ENCODE results near the gene DNAJC17. TPM values are rescaled to one million over a fixed set of nuclear protein-coding genes. Genes with fewer than 3 reads are reported as not detected.

The DNAJC17 gene
- polyA plus RNA-seq, 2 donors = 51.3 to 88.1 TPM

- Histone ChIP-seq H3K36me3 (ENCODE audit: control insufficient read depth in 2 of 2, insufficient read depth in 2 of 2, low read length in 1 of 2) (peaks cover 0 to 5% of the 10 kb centered on the region in 2 donors), H3K4me3 (ENCODE audit: low read depth in 1 of 2, low read length in 2 of 2) (no peak overlapping the region), H3K27me3 (ENCODE audit: control insufficient read depth in 1 of 2, insufficient read depth in 2 of 2, low read length in 2 of 2) (no peaks in the 10 kb centered on the region), H3K9me3 (ENCODE audit: control insufficient read depth in 2 of 2, insufficient read depth in 1 of 2, low read depth in 1 of 2, low read length in 1 of 2) (no peaks in the 10 kb centered on the region), H3K4me1 (ENCODE audit: control insufficient read depth in 2 of 2, insufficient read depth in 2 of 2, low read length in 1 of 2) (no peaks in the 10 kb centered on the region), H3K27ac (ENCODE audit: low read depth in 2 of 2, low read length in 1 of 2) (no peak overlapping the region)
- WGBS, 2 donors = 72 to 74% methylated on average over 7 of the region's 7 CpGs
Observed at GRCh38 chr15:40819048-40819447, 11.8 kb upstream of the DNAJC17 start.

- no peaks in the 10 kb centered on the region for H3K4me1 ChIP-seq (ENCODE audit: control insufficient read depth in 2 of 2, insufficient read depth in 2 of 2, low read length in 1 of 2)
- H3K36me3 ChIP-seq (ENCODE audit: control insufficient read depth in 2 of 2, insufficient read depth in 2 of 2, low read length in 1 of 2) = peaks cover 0 to 26% of the 10 kb centered on the region in 2 donors
- H3K4me3 ChIP-seq (ENCODE audit: low read depth in 1 of 2, low read length in 2 of 2) = no peak overlapping the region
- no peaks in the 10 kb centered on the region for H3K27me3 ChIP-seq (ENCODE audit: control insufficient read depth in 1 of 2, insufficient read depth in 2 of 2, low read length in 2 of 2)
- H3K9me3 ChIP-seq (ENCODE audit: control insufficient read depth in 2 of 2, insufficient read depth in 1 of 2, low read depth in 1 of 2, low read length in 1 of 2) = no peaks in the 10 kb centered on the region
- no peak overlapping the region for H3K27ac ChIP-seq (ENCODE audit: low read depth in 2 of 2, low read length in 1 of 2)
- 73 to 88% methylated on average over 4 of the region's 4 CpGs for WGBS, 2 donors
Observed at GRCh38 chr15:40815042-40815698, 7.9 kb upstream of the DNAJC17 start.

- 95 to 96% methylated on average over 12 of the region's 12 CpGs for WGBS, 2 donors
- Histone ChIP-seq H3K4me1 (ENCODE audit: control insufficient read depth in 2 of 2, insufficient read depth in 2 of 2, low read length in 1 of 2) (peaks cover 0 to 2% of the 10 kb centered on the region in 2 donors), H3K36me3 (ENCODE audit: control insufficient read depth in 2 of 2, insufficient read depth in 2 of 2, low read length in 1 of 2) (peaks cover 3 to 37% of the 10 kb centered on the region in 2 donors), H3K27me3 (ENCODE audit: control insufficient read depth in 1 of 2, insufficient read depth in 2 of 2, low read length in 2 of 2) (no peaks in the 10 kb centered on the region), H3K4me3 (ENCODE audit: low read depth in 1 of 2, low read length in 2 of 2) (no peak overlapping the region), H3K9me3 (ENCODE audit: control insufficient read depth in 2 of 2, insufficient read depth in 1 of 2, low read depth in 1 of 2, low read length in 1 of 2) (no peaks in the 10 kb centered on the region), H3K27ac (ENCODE audit: low read depth in 2 of 2, low read length in 1 of 2) (no peak overlapping the region)
Observed at GRCh38 chr15:40812721-40813425, 5.6 kb upstream of the DNAJC17 start.

GRCh38 chr15:40808861-40809450 is 1.7 kb upstream of the DNAJC17 start:
- 75 to 76% methylated on average over 8 of the region's 8 CpGs for WGBS, 2 donors
- peaks cover 3 to 32% of the 10 kb centered on the region in 2 donors for H3K36me3 ChIP-seq (ENCODE audit: control insufficient read depth in 2 of 2, insufficient read depth in 2 of 2, low read length in 1 of 2)
- no peak overlapping the region for H3K4me3 ChIP-seq (ENCODE audit: low read depth in 1 of 2, low read length in 2 of 2)
- H3K27me3 ChIP-seq (ENCODE audit: control insufficient read depth in 1 of 2, insufficient read depth in 2 of 2, low read length in 2 of 2) = no peaks in the 10 kb centered on the region
- H3K9me3 ChIP-seq (ENCODE audit: control insufficient read depth in 2 of 2, insufficient read depth in 1 of 2, low read depth in 1 of 2, low read length in 1 of 2) = no peaks in the 10 kb centered on the region
- H3K4me1 ChIP-seq (ENCODE audit: control insufficient read depth in 2 of 2, insufficient read depth in 2 of 2, low read length in 1 of 2) = peaks cover 2% of the 10 kb centered on the region in 2 donors
- H3K27ac ChIP-seq (ENCODE audit: low read depth in 2 of 2, low read length in 1 of 2) = no peak overlapping the region

- Histone ChIP-seq H3K27ac (ENCODE audit: low read depth in 2 of 2, low read length in 1 of 2) (peak overlapping the region; percentile 72 to 80), H3K36me3 (ENCODE audit: control insufficient read depth in 2 of 2, insufficient read depth in 2 of 2, low read length in 1 of 2) (peaks cover 3 to 22% of the 10 kb centered on the region in 2 donors), H3K9me3 (ENCODE audit: control insufficient read depth in 2 of 2, insufficient read depth in 1 of 2, low read depth in 1 of 2, low read length in 1 of 2) (no peaks in the 10 kb centered on the region), H3K27me3 (ENCODE audit: control insufficient read depth in 1 of 2, insufficient read depth in 2 of 2, low read length in 2 of 2) (no peaks in the 10 kb centered on the region), H3K4me1 (ENCODE audit: control insufficient read depth in 2 of 2, insufficient read depth in 2 of 2, low read length in 1 of 2) (peaks cover 2% of the 10 kb centered on the region in 2 donors), H3K4me3 (ENCODE audit: low read depth in 1 of 2, low read length in 2 of 2) (peak overlapping the region; percentile 93 to 98)
- WGBS, 2 donors = 19 to 57% methylated on average over 19 of the region's 19 CpGs
Observed at GRCh38 chr15:40807888-40808461, 702 bp upstream of the DNAJC17 start.

GRCh38 chr15:40806672-40807027 is 623 bp downstream of the DNAJC17 start:
- Histone ChIP-seq H3K27me3 (ENCODE audit: control insufficient read depth in 1 of 2, insufficient read depth in 2 of 2, low read length in 2 of 2) (no peaks in the 10 kb centered on the region), H3K27ac (ENCODE audit: low read depth in 2 of 2, low read length in 1 of 2) (peak overlapping the region; percentile 96 to 97), H3K36me3 (ENCODE audit: control insufficient read depth in 2 of 2, insufficient read depth in 2 of 2, low read length in 1 of 2) (peaks cover 3 to 17% of the 10 kb centered on the region in 2 donors), H3K4me1 (ENCODE audit: control insufficient read depth in 2 of 2, insufficient read depth in 2 of 2, low read length in 1 of 2) (peaks cover 2 to 4% of the 10 kb centered on the region in 2 donors), H3K9me3 (ENCODE audit: control insufficient read depth in 2 of 2, insufficient read depth in 1 of 2, low read depth in 1 of 2, low read length in 1 of 2) (no peaks in the 10 kb centered on the region), H3K4me3 (ENCODE audit: low read depth in 1 of 2, low read length in 2 of 2) (peak overlapping the region; percentile 93 to 98)
- WGBS, 2 donors = 0 to 1% methylated on average over 2 of the region's 2 CpGs

- Histone ChIP-seq H3K27ac (ENCODE audit: low read depth in 2 of 2, low read length in 1 of 2) (no peak overlapping the region), H3K4me1 (ENCODE audit: control insufficient read depth in 2 of 2, insufficient read depth in 2 of 2, low read length in 1 of 2) (peaks cover 2 to 4% of the 10 kb centered on the region in 2 donors), H3K27me3 (ENCODE audit: control insufficient read depth in 1 of 2, insufficient read depth in 2 of 2, low read length in 2 of 2) (no peaks in the 10 kb centered on the region), H3K36me3 (ENCODE audit: control insufficient read depth in 2 of 2, insufficient read depth in 2 of 2, low read length in 1 of 2) (no peaks in the 10 kb centered on the region), H3K4me3 (ENCODE audit: low read depth in 1 of 2, low read length in 2 of 2) (no peak overlapping the region), H3K9me3 (ENCODE audit: control insufficient read depth in 2 of 2, insufficient read depth in 1 of 2, low read depth in 1 of 2, low read length in 1 of 2) (no peaks in the 10 kb centered on the region)
- WGBS, 2 donors = 68 to 94% methylated on average over 1 of the region's 1 CpG
Observed at GRCh38 chr15:40803688-40804087, 3.6 kb downstream of the DNAJC17 start.

- no peaks in the 10 kb centered on the region for H3K27me3 ChIP-seq (ENCODE audit: control insufficient read depth in 1 of 2, insufficient read depth in 2 of 2, low read length in 2 of 2)
- H3K4me1 ChIP-seq (ENCODE audit: control insufficient read depth in 2 of 2, insufficient read depth in 2 of 2, low read length in 1 of 2) = peaks cover 1 to 4% of the 10 kb centered on the region in 2 donors
- WGBS, 2 donors = 89 to 93% methylated on average over 2 of the region's 2 CpGs
- no peak overlapping the region for H3K27ac ChIP-seq (ENCODE audit: low read depth in 2 of 2, low read length in 1 of 2)
- H3K9me3 ChIP-seq (ENCODE audit: control insufficient read depth in 2 of 2, insufficient read depth in 1 of 2, low read depth in 1 of 2, low read length in 1 of 2) = no peaks in the 10 kb centered on the region
- H3K36me3 ChIP-seq (ENCODE audit: control insufficient read depth in 2 of 2, insufficient read depth in 2 of 2, low read length in 1 of 2) = no peaks in the 10 kb centered on the region
- H3K4me3 ChIP-seq (ENCODE audit: low read depth in 1 of 2, low read length in 2 of 2) = no peak overlapping the region
Observed at GRCh38 chr15:40803076-40803475, 4.2 kb downstream of the DNAJC17 start.

GRCh38 chr15:40799523-40799922 is 7.8 kb downstream of the DNAJC17 start:
- H3K27ac ChIP-seq (ENCODE audit: low read depth in 2 of 2, low read length in 1 of 2) = no peak overlapping the region
- H3K4me3 ChIP-seq (ENCODE audit: low read depth in 1 of 2, low read length in 2 of 2) = no peak overlapping the region
- no peaks in the 10 kb centered on the region for H3K36me3 ChIP-seq (ENCODE audit: control insufficient read depth in 2 of 2, insufficient read depth in 2 of 2, low read length in 1 of 2)
- H3K9me3 ChIP-seq (ENCODE audit: control insufficient read depth in 2 of 2, insufficient read depth in 1 of 2, low read depth in 1 of 2, low read length in 1 of 2) = no peaks in the 10 kb centered on the region
- 93 to 97% methylated on average over 3 of the region's 3 CpGs for WGBS, 2 donors
- no peaks in the 10 kb centered on the region for H3K27me3 ChIP-seq (ENCODE audit: control insufficient read depth in 1 of 2, insufficient read depth in 2 of 2, low read length in 2 of 2)
- peaks cover 0 to 2% of the 10 kb centered on the region in 2 donors for H3K4me1 ChIP-seq (ENCODE audit: control insufficient read depth in 2 of 2, insufficient read depth in 2 of 2, low read length in 1 of 2)
